Measurements from ENCODE around the gene THAP8.

The THAP8 gene

DNA sequence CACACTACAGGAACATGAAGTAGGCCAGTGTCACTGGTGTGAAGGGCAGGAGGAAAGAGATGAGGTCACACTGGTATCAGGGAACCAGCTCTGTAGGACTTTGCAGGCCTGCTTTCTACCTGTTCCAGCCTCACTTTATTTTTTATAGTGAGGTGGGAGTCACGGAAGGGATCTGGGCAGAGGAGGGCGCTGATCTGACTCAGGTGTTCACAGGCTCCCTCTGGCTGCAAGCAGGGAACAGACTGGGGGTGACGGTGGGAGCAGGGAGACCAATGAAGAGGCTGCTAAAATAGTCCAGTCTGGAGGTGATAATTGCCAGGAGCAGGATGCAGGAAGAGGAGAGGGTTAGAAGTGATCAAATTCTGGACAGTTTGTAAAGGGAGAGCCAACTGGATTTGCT, 2.8 kb downstream of the THAP8 start:
- Histone ChIP-seq H3K27ac (ENCODE audit: extremely low read depth, low read depth, low read length) (peak overlapping the region; percentile 28; the same call in 1 of the 2 replicates), H3K4me3 (ENCODE audit: low read depth, low read length) (no peak overlapping the region), H3K9me3 (ENCODE audit: control insufficient read depth, insufficient read depth, low read depth, low read length) (no peaks in the 10 kb centered on the region; the same call in none of the 2 replicates), H3K4me1 (ENCODE audit: control insufficient read depth, insufficient read depth, low read length) (peaks cover 24% of the 10 kb centered on the region), H3K36me3 (ENCODE audit: control insufficient read depth in 2 of 2, insufficient read depth in 1 of 2, low read length in 2 of 2) (peaks cover 3 to 47% of the 10 kb centered on the region in 2 experiments)
- TF ChIP-seq ZNF23 (tag by site-specific recombination; IDR thresholded peaks at IDR 0.05; ENCODE audit: borderline replicate concordance) = no peak
- TF ChIP-seq, protein P1, sequence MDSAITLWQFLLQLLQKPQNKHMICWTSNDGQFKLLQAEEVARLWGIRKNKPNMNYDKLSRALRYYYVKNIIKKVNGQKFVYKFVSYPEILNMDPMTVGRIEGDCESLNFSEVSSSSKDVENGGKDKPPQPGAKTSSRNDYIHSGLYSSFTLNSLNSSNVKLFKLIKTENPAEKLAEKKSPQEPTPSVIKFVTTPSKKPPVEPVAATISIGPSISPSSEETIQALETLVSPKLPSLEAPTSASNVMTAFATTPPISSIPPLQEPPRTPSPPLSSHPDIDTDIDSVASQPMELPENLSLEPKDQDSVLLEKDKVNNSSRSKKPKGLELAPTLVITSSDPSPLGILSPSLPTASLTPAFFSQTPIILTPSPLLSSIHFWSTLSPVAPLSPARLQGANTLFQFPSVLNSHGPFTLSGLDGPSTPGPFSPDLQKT (IDR thresholded peaks at IDR 0.05; ENCODE audit: borderline replicate concordance, low read depth, low read length) = no peak
- TF ChIP-seq ZNF18 (tag by site-specific recombination; IDR thresholded peaks at IDR 0.05) = 0 out of 2 replicates have a peak, but pooled peaks have one; percentile 13
- TF ChIP-seq CTCF (tag by site-specific recombination; IDR thresholded peaks at IDR 0.05) = peak; percentile 97
- 0 out of 2 replicates have a peak, but pooled peaks have one; percentile 25 for TF ChIP-seq EGR2 (tag by site-specific recombination; IDR thresholded peaks at IDR 0.05; ENCODE audit: low read depth)
- no peak for TF ChIP-seq ZBTB20 (tag by site-specific recombination; IDR thresholded peaks at IDR 0.05)
- no peak for TF ChIP-seq REST (tag by site-specific recombination; IDR thresholded peaks at IDR 0.05)
- TF ChIP-seq SCRT2 (tag by site-specific recombination; IDR thresholded peaks at IDR 0.05) = 0 out of 2 replicates have a peak, but pooled peaks have one; percentile 41
- TF ChIP-seq ZNF514 (tag by site-specific recombination; IDR thresholded peaks at IDR 0.05) = no peak
- TF ChIP-seq ZNF654 (tag by site-specific recombination; IDR thresholded peaks at IDR 0.05; ENCODE audit: low read depth) = 0 out of 2 replicates have a peak, but pooled peaks have one; percentile 16
- 0 out of 2 replicates have a peak, but pooled peaks have one; percentile 49 for TF ChIP-seq IKZF3 (tag by site-specific recombination; IDR thresholded peaks at IDR 0.05)
- ChIA-PET POLR2A (interaction anchor here (0.6 kb wide), 2 partner anchors 72 to 1834 kb away, joined by 6 read pairs; no protein-coding TSS in a partner anchor), CTCF (interaction anchor here (0.6 to 1.8 kb wide), 6 partner anchors 9 to 174 kb away, joined by 3 to 6 read pairs (median 3); no protein-coding TSS in a partner anchor)

DNA sequence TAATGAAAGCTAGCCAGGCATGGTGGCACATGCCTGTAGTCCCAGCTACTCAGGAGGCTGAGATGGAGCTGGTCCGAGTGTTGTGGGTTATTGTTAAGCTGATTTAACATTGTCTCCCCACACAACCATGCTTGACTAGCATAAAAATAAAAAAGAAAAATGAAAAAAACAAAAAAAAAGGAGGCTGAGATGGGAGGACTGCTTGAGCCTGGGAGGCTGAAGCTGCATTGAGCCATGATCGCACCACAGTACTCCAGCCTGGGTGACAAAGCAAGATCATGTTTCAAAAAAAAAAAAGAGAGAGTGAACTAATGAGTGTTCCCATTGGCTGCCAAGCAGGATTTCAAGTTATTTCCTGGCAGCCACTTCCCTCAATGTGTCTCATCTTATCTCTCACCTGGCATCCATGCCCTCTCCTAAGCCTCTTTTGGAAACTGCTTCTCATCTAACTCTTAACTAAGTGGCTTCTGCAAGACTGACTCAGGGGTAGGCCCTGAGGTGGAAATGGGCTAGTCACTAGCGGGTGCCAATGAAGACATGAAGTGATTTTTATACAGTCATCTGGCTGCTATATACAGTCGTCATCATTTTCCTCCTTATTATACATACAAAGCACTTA, 4.9 kb downstream of the THAP8 start:
- peaks cover 7 to 62% of the 10 kb centered on the region in 2 experiments for H3K36me3 ChIP-seq (ENCODE audit: control insufficient read depth in 2 of 2, insufficient read depth in 1 of 2, low read length in 2 of 2)
- no peak overlapping the region for H3K27ac ChIP-seq (ENCODE audit: extremely low read depth, low read depth, low read length)
- peaks cover 14% of the 10 kb centered on the region for H3K4me1 ChIP-seq (ENCODE audit: control insufficient read depth, insufficient read depth, low read length)
- H3K4me3 ChIP-seq (ENCODE audit: low read depth, low read length) = no peak overlapping the region
- no peaks in the 10 kb centered on the region; the same call in none of the 2 replicates for H3K9me3 ChIP-seq (ENCODE audit: control insufficient read depth, insufficient read depth, low read depth, low read length)
- ChIA-PET POLR2A (no interaction called here), CTCF (interaction anchor here (0.7 to 0.8 kb wide), 2 partner anchors 12 to 167 kb away, joined by 3 read pairs; no protein-coding TSS in a partner anchor)
- TF ChIP-seq ZBTB6 (tag by site-specific recombination; IDR thresholded peaks at IDR 0.05) (peak; percentile 56; the same call in 1 of the 2 replicates), ZNF362 (tag by site-specific recombination; IDR thresholded peaks at IDR 0.05) (0 out of 2 replicates have a peak, but pooled peaks have one; percentile 50), ZNF24 (tag by site-specific recombination; IDR thresholded peaks at IDR 0.05) (no peak), YY2 (tag by site-specific recombination; IDR thresholded peaks at IDR 0.05) (no peak), ZBTB17 (tag by site-specific recombination; IDR thresholded peaks at IDR 0.05) (no peak), ZNF280D (tag by site-specific recombination; IDR thresholded peaks at IDR 0.05) (no peak)

Data from HEK293 (cell line).